Karpas-422 (cell line): ENCODE results near the gene SLC28A2. TPM values are rescaled to one million over a fixed set of nuclear protein-coding genes. Genes with fewer than 3 reads are reported as not detected.

ENCODE experiments used
- DNase-seq: peaks from one replicate; pipeline ENCODE4 v3.0.0-alpha.2; 2015
- H2AFZ ChIP-seq: fragments of 200-600 bp; sonication (generic); 2 replicates; pipeline ENCODE4 v1.6.1; 2014; ENCODE audit warnings: antibody characterized with exemption, low read length, mixed read lengths
- H3K27ac ChIP-seq: fragments of 200-600 bp; sonication (generic); 2 replicates; pipeline ENCODE4 v1.5.1; 2014; ENCODE audit warnings: mild to moderate bottlenecking, low read length, moderate library complexity
- H3K27me3 ChIP-seq: fragments of 200-600 bp; sonication (generic); 2 replicates; pipeline ENCODE4 v1.6.1; 2014; ENCODE audit warnings: low read length, mixed read lengths
- H3K36me3 ChIP-seq: fragments of 200-600 bp; sonication (generic); 2 replicates; pipeline ENCODE4 v1.6.1; 2014; ENCODE audit warnings: low read length, mixed read lengths; ENCODE audit not compliant: insufficient read depth
- H3K4me1 ChIP-seq: fragments of 200-600 bp; sonication (generic); 2 replicates; pipeline ENCODE4 v1.6.1; 2014; ENCODE audit warnings: mild to moderate bottlenecking, low read length, mixed read lengths
- H3K4me2 ChIP-seq: fragments of 200-600 bp; sonication (generic); 2 replicates; pipeline ENCODE4 v1.6.1; 2014; ENCODE audit warnings: low read length, low read depth, mild to moderate bottlenecking; ENCODE audit not compliant: poor library complexity, severe bottlenecking
- H3K4me3 ChIP-seq: fragments of 200-600 bp; sonication (generic); 2 replicates; pipeline ENCODE4 v1.5.1; 2014; ENCODE audit warnings: mild to moderate bottlenecking, antibody characterized with exemption, low read length, mixed read lengths
- H3K79me2 ChIP-seq: fragments of 200-600 bp; sonication (generic); 2 replicates; pipeline ENCODE4 v1.6.1; 2014; ENCODE audit warnings: mild to moderate bottlenecking, low read length, mixed read lengths
- H3K9ac ChIP-seq: fragments of 200-600 bp; sonication (generic); 2 replicates; pipeline ENCODE4 v1.6.0; 2014; ENCODE audit warnings: low read length
- H3K9me2 ChIP-seq: fragments of 200-600 bp; sonication (generic), shearing (Covaris generic); replicated peaks from 2 replicates; pipeline ENCODE4 v1.6.0; 2014; ENCODE audit warnings: mild to moderate bottlenecking, low read length, moderate library complexity; ENCODE audit not compliant: insufficient read depth
- H3K9me3 ChIP-seq: fragments of 300-700, 200-600 bp; sonication (generic); 2 replicates; pipeline ENCODE4 v1.6.1; 2014; ENCODE audit warnings: low read length, mixed read lengths
- H4K20me1 ChIP-seq: fragments of 200-600 bp; sonication (generic); 2 replicates; pipeline ENCODE4 v1.6.1; 2014; ENCODE audit warnings: mild to moderate bottlenecking, antibody characterized with exemption, low read length, low read depth; ENCODE audit not compliant: insufficient read depth
- total RNA-seq: library from RNA; depleted of rRNA; stranded (reverse); fragments of >200 nt; shearing (Covaris generic); gene quantifications from 2 replicates; pipeline ENCODE4 v1.2.3, GENCODE V29; 2014; ENCODE audit warnings: low replicate concordance; rRNA removed

The SLC28A2 gene
- total RNA-seq, 1 experiment from 2014 or later: not detected

- DNase-seq: no peak
- H3K9me2 ChIP-seq: no peaks in the 10 kb centered on the region
- H3K27me3 ChIP-seq: no peaks in the 10 kb centered on the region
- no peak overlapping the region for H3K9ac ChIP-seq
- H3K4me2 ChIP-seq: no peak overlapping the region
- H3K4me1 ChIP-seq: no peaks in the 10 kb centered on the region
- H3K27ac ChIP-seq: no peak overlapping the region
- 0 out of 2 replicates have a peak overlapping the region, but pooled peaks have one; percentile 15 for H2AFZ ChIP-seq
- H4K20me1 ChIP-seq: no peaks in the 10 kb centered on the region
- H3K9me3 ChIP-seq: no peaks in the 10 kb centered on the region
- H3K36me3 ChIP-seq: no peaks in the 10 kb centered on the region
- no peak overlapping the region for H3K4me3 ChIP-seq
- H3K79me2 ChIP-seq: no peaks in the 10 kb centered on the region
Measured at GRCh38 chr15:45326280-45326679, 74.2 kb downstream of the SLC28A2 start.

GRCh38 chr15:45326741-45327140 lies 74.7 kb downstream of the SLC28A2 start:
- H4K20me1 ChIP-seq: no peaks in the 10 kb centered on the region
- no peak overlapping the region for H3K27ac ChIP-seq
- no peaks in the 10 kb centered on the region for H3K27me3 ChIP-seq
- no peak overlapping the region for H3K4me2 ChIP-seq
- H3K36me3 ChIP-seq: no peaks in the 10 kb centered on the region
- H3K4me1 ChIP-seq: no peaks in the 10 kb centered on the region
- no peaks in the 10 kb centered on the region for H3K9me2 ChIP-seq
- H3K79me2 ChIP-seq: no peaks in the 10 kb centered on the region
- no peak for DNase-seq
- H3K9ac ChIP-seq: no peak overlapping the region
- no peak overlapping the region for H3K4me3 ChIP-seq
- no peaks in the 10 kb centered on the region for H3K9me3 ChIP-seq
- H2AFZ ChIP-seq: 0 out of 2 replicates have a peak overlapping the region, but pooled peaks have one; percentile 15

Other genes starting within 250 kb of the SLC28A2 start
- 33.5 and 66.4 TPM in 2 replicates for gene SORD, start 229.0 kb upstream of the SLC28A2 start, total RNA-seq
- gene DUOX2, start 138.1 kb upstream of the SLC28A2 start, total RNA-seq: 0.07 and 0.45 TPM in 2 replicates
- gene DUOXA2, start 137.9 kb upstream of the SLC28A2 start, total RNA-seq: not detected in 2 replicates
- not detected in 2 replicates for gene DUOXA1, start 122.4 kb upstream of the SLC28A2 start, total RNA-seq
- gene DUOX1, start 122.2 kb upstream of the SLC28A2 start, total RNA-seq: not detected in 2 replicates
- 10.9 and 35.4 TPM in 2 replicates for gene SHF, start 64.3 kb upstream of the SLC28A2 start, total RNA-seq
- gene GATM, start 126.3 kb downstream of the SLC28A2 start, total RNA-seq: 13.7 and 29.0 TPM in 2 replicates